K562 (cell line): ENCODE measurements around the gene TSC1. TPM values are rescaled to one million over a fixed set of nuclear protein-coding genes. Genes with fewer than 3 reads are reported as not detected.
A peak's percentile ranks its signal among the peaks of the same experiment; 100 is the strongest.

Experiments
- ARNT ChIP-seq, 2 experiments: fragments of 450-650 bp; IDR thresholded peaks; 2 replicates each; pipeline ENCODE4 v1.6.1; 2016; ENCODE audit warnings: mild to moderate bottlenecking in 1 of 2
- ATF1 ChIP-seq, 2 experiments: fragments of 450-650 bp in 1 of 2; IDR thresholded peaks; 2 replicates each; pipeline ENCODE4 v1.6.1; 2016; ENCODE audit warnings: missing compliant biosample characterization in 1 of 2, missing genetic modification characterization in 1 of 2
- ATF7 ChIP-seq: fragments of 450-650 bp; IDR thresholded peaks from 2 replicates; pipeline ENCODE4 v1.7.1; 2014; ENCODE audit warnings: mild to moderate bottlenecking, moderate library complexity
- CBX1 ChIP-seq: sonication (generic); IDR thresholded peaks from 2 replicates; pipeline ENCODE4 v1.6.1; 2016; ENCODE audit warnings: antibody characterized with exemption, low read depth, mild to moderate bottlenecking
- CTCF ChIP-seq, 3 experiments: IDR thresholded peaks in 2 of 3; conservative IDR thresholded peaks in 1 of 3; 2 replicates each; pipeline ENCODE4 v1.5.1; 2011 to 2012; ENCODE audit warnings: low read length in 3 of 3, mild to moderate bottlenecking in 3 of 3, control low read depth in 2 of 3, improper control_type of control experiment in 1 of 3, inconsistent platforms in 1 of 3, low read depth in 1 of 3, mixed read lengths in 1 of 3, moderate library complexity in 1 of 3; ENCODE audit not compliant: insufficient read depth in 2 of 3
- GTF2A2 ChIP-seq: IDR thresholded peaks from 2 replicates; pipeline ENCODE4 v1.6.1; 2016; ENCODE audit warnings: mild to moderate bottlenecking, missing genetic modification characterization, missing compliant biosample characterization
- HDAC2 ChIP-seq: fragments of 450-650 bp; IDR thresholded peaks from 2 replicates; pipeline ENCODE4 v1.6.1; 2016; ENCODE audit warnings: mild to moderate bottlenecking
- MIER1 ChIP-seq: fragments of 450-650 bp; IDR thresholded peaks from 2 replicates; pipeline ENCODE4 v1.6.1; 2016; ENCODE audit warnings: antibody characterized with exemption, mild to moderate bottlenecking, low read depth
- MNT ChIP-seq, 2 experiments: fragments of 450-650 bp; conservative IDR thresholded peaks; 2 replicates each; pipeline ENCODE4 v1.6.1; 2017; ENCODE audit warnings: mild to moderate bottlenecking in 2 of 2, moderate library complexity in 2 of 2
- NRF1 ChIP-seq, 2 experiments: fragments of 450-650 bp; IDR thresholded peaks in 1 of 2; conservative IDR thresholded peaks in 1 of 2; 2 replicates each; pipeline ENCODE4 v1.6.1; 2014; ENCODE audit warnings: mild to moderate bottlenecking in 2 of 2
- PHTF2 ChIP-seq: fragments of 250-450 bp; sonication (Bioruptor Pico); IDR thresholded peaks from 2 replicates; pipeline ENCODE4 v1.5.0; 2021; ENCODE audit warnings: mild to moderate bottlenecking
- POLR2AphosphoS5 ChIP-seq: IDR thresholded peaks from 2 replicates; pipeline ENCODE4 v1.6.1; 2011; ENCODE audit warnings: mild to moderate bottlenecking, low read depth, low read length, moderate library complexity; ENCODE audit not compliant: control insufficient read depth, insufficient read depth
- RAD21 ChIP-seq, 2 experiments: fragments of 250-450 bp in 1 of 2; fragments of 450-650 bp in 1 of 2; sonication (Bioruptor Pico) in 1 of 2; formaldehyde crosslinking in 1 of 2; IDR thresholded peaks in 1 of 2; conservative IDR thresholded peaks in 1 of 2; 2 replicates each; pipeline versions ENCODE4 v1.4.0 to v1.8.0; 2020 to 2022; ENCODE audit warnings: mild to moderate bottlenecking in 2 of 2, moderate library complexity in 1 of 2
- RCOR1 ChIP-seq, 2 experiments: IDR thresholded peaks; 2 replicates each; pipeline ENCODE4 v1.6.1; 2012; ENCODE audit warnings: low read depth in 2 of 2, low read length in 2 of 2, borderline replicate concordance in 1 of 2, improper control_type of control experiment in 1 of 2
- STAT6 ChIP-seq: sonication (generic); formaldehyde crosslinking; IDR thresholded peaks from 2 replicates; pipeline ENCODE4 v1.8.1; 2023; ENCODE audit warnings: mild to moderate bottlenecking, missing genetic modification reagents
- TRIM24 ChIP-seq, 2 experiments: fragments of 450-650 bp; IDR thresholded peaks; 2 replicates each; pipeline ENCODE4 v1.6.1; 2016
- TRIM28 ChIP-seq: fragments of 450-650 bp; IDR thresholded peaks from 2 replicates; pipeline ENCODE4 v1.6.1; 2017
- XRCC5 ChIP-seq: fragments of 200-400 bp; formaldehyde crosslinking; IDR thresholded peaks from 2 replicates; pipeline ENCODE4 v1.6.1; 2017; ENCODE audit warnings: low read depth, mild to moderate bottlenecking, low read length
- ZC3H11A ChIP-seq: IDR thresholded peaks from 2 replicates; pipeline ENCODE4 v1.6.1; 2012; ENCODE audit warnings: low read depth, low read length, improper control_type of control experiment
- ZNF165 ChIP-seq: fragments of 250-450 bp; sonication (Bioruptor Pico); IDR thresholded peaks from 2 replicates; pipeline ENCODE4 v1.4.0; 2020; ENCODE audit warnings: borderline replicate concordance
- ZNF384 ChIP-seq: IDR thresholded peaks from 2 replicates; pipeline ENCODE4 v1.6.1; 2012; ENCODE audit warnings: low read depth, low read length, improper control_type of control experiment
- ZNF507 ChIP-seq: conservative IDR thresholded peaks from 2 replicates; pipeline ENCODE4 v1.6.1; 2017; ENCODE audit warnings: missing genetic modification characterization, missing compliant biosample characterization
- ZSCAN29 ChIP-seq: fragments of 450-650 bp; IDR thresholded peaks from 2 replicates; pipeline ENCODE4 v1.6.1; 2017
- polyA plus RNA-seq, 8 experiments: library from polyadenylated mRNA; depleted of rRNA in 4 of 8; stranded (reverse) in 5 of 8; unstranded in 3 of 8; fragments of >200 nt; fragmentation: Nextera tagmentation in 2 of 8; fragmentation: Illumina TruSeq in 1 of 8; extraction: Ambion mirVana in 2 of 8; extraction: Trizol in 1 of 8; gene quantifications; 2 replicates each; pipeline versions ENCODE4 v1.2.1 to v1.2.3, GENCODE V29; 2011 to 2014; ENCODE audit warnings: inconsistent platforms in 1 of 8, missing spikeins in 1 of 8
- total RNA-seq, 7 experiments: library from RNA; depleted of rRNA in 6 of 7; stranded (reverse); fragments of >200 nt in 6 of 7; fragmentation: Illumina TruSeq in 2 of 7; extraction: Trizol in 2 of 7; gene quantifications; 2 replicates each; pipeline versions ENCODE4 v1.2.1 to v1.2.3, GENCODE V29; 2011 to 2021; ENCODE audit warnings: low replicate concordance in 1 of 7

TSC1 gene
- total and polyA plus RNA-seq, 9 of the 15 experiments (the other 6 are each of a cell fraction or from before 2014, with no cell fraction given), result 6.9 to 37.6 (median 18.6) TPM

GRCh38 chr9:132901858-132902831, 42.3 kb downstream of the TSC1 start (continued):
- TF ChIP-seq MNT (conservative IDR thresholded peaks at IDR 0.05) (peak in 1 of 2 experiments; percentile 25; a peak in 1 of 4 replicates), ZSCAN29 (no peak), ARNT (IDR thresholded peaks at IDR 0.05) (peak in 1 of 2 experiments; percentile 48; a peak in 1 of 4 replicates), POLR2AphosphoS5 (no peak), TRIM28 (no peak), STAT6 (no peak), MIER1 (no peak), ZNF165 (CRISPR knock-in tag) (no peak), TRIM24 (IDR thresholded peaks at IDR 0.05) (no peak), XRCC5 (peak; percentile 70; the same call in 1 of the 2 replicates), PHTF2 (CRISPR knock-in tag) (no peak), RAD21 (CRISPR knock-in tag; conservative IDR thresholded peaks at IDR 0.05 in 1 of 2, IDR thresholded peaks at IDR 0.05 in 1 of 2) (peak; percentile 37 to 68), RCOR1 (IDR thresholded peaks at IDR 0.05; ENCODE audit: borderline replicate concordance in 1 of 2, low read depth in 2 of 2, low read length in 2 of 2) (peak in 1 of 2 experiments; percentile 92; a peak in 2 of 4 replicates), ATF7 (peak; percentile 92), HDAC2 (0 out of 2 replicates have a peak, but pooled peaks have one; percentile 34), ATF1 (CRISPR knock-in tag; IDR thresholded peaks at IDR 0.05) (no peak), ATF1 (tag; IDR thresholded peaks at IDR 0.05) (peak; percentile 75), NRF1 (conservative IDR thresholded peaks at IDR 0.05 in 1 of 2, IDR thresholded peaks at IDR 0.05 in 1 of 2) (no peak), ZNF384 (peak; percentile 54), CBX1 (no peak), ZNF507 (tag) (no peak), ZC3H11A (0 out of 2 replicates have a peak, but pooled peaks have one; percentile 61), CTCF (IDR thresholded peaks at IDR 0.05 in 2 of 3, conservative IDR thresholded peaks at IDR 0.05 in 1 of 3; ENCODE audit: insufficient read depth in 2 of 3, low read depth in 1 of 3, low read length in 3 of 3) (peak; percentile 92 to 95 (median 93)), GTF2A2 (tag) (no peak)
